Cerebellar nuclear complex (tissue), 1 donor: ENCODE results near the gene ITGA6.

Experiments
- DNase-seq, 2 experiments: peaks; one replicate each; lab custom pipeline; 2025; lab: John Stamatoyannopoulos, UW

Gene ITGA6

GRCh38 chr2:172465417-172466334 is 38.3 kb downstream of the ITGA6 start:
- DNase-seq: peak in 1 of 2 experiments; percentile 10

- DNase-seq: no peak
These were observed 40.0 kb downstream of the ITGA6 start for GRCh38 chr2:172467382-172467781.

- no peak for DNase-seq
These were observed 43.9 kb downstream of the ITGA6 start for GRCh38 chr2:172470958-172471922.

- no peak for DNase-seq
These were observed 45.2 kb downstream of the ITGA6 start for GRCh38 chr2:172472446-172473033.

- no peak for DNase-seq
These were observed 45.8 kb downstream of the ITGA6 start for GRCh38 chr2:172473167-172473566.

- no peak for DNase-seq
These were observed 51.0 kb downstream of the ITGA6 start for GRCh38 chr2:172478353-172478752.

GRCh38 chr2:172480301-172481218 is 53.2 kb downstream of the ITGA6 start:
- no peak for DNase-seq

- DNase-seq: no peak
These were observed 54.3 kb downstream of the ITGA6 start for GRCh38 chr2:172481507-172482262.

- no peak for DNase-seq
These were observed 56.9 kb downstream of the ITGA6 start for GRCh38 chr2:172484253-172484652.

- DNase-seq: no peak
These were observed 57.3 kb downstream of the ITGA6 start for GRCh38 chr2:172484706-172485105.

- DNase-seq: no peak
These were observed 61.2 kb downstream of the ITGA6 start for GRCh38 chr2:172488556-172488955.

GRCh38 chr2:172489681-172490080 is 62.3 kb downstream of the ITGA6 start:
- DNase-seq: no peak

- no peak for DNase-seq
These were observed 68.8 kb downstream of the ITGA6 start for GRCh38 chr2:172496160-172496608.

- no peak for DNase-seq
These were observed 79.8 kb downstream of the ITGA6 start for GRCh38 chr2:172507199-172507598.

- no peak for DNase-seq
These were observed 82.7 kb downstream of the ITGA6 start for GRCh38 chr2:172510088-172510487.

GRCh38 chr2:172510548-172510947 is 83.2 kb downstream of the ITGA6 start:
- no peak for DNase-seq

GRCh38 chr2:172512810-172513523 is 85.6 kb downstream of the ITGA6 start:
- DNase-seq: no peak

- no peak for DNase-seq
These were observed 86.1 kb downstream of the ITGA6 start for GRCh38 chr2:172513524-172513900.

- DNase-seq: no peak
These were observed 86.7 kb downstream of the ITGA6 start for GRCh38 chr2:172513935-172514586.
